A549 (cell line): ENCODE measurements around the gene TBX1. TPM values are rescaled to one million over a fixed set of nuclear protein-coding genes. Genes with fewer than 3 reads are reported as not detected.

Source experiments
- ATAC-seq, 2 experiments: fragments of 200-7000 bp in 1 of 2; fragments of >200 bp in 1 of 2; cut with Nextera tagmentation in 1 of 2; cut with Tn5 transposase in 1 of 2; 3 replicates each; pipeline versions ENCODE4 v1.8.0 to v1.9.1; 2018 to 2020; ENCODE audit warnings: mild to moderate bottlenecking in 1 of 2, moderate library complexity in 1 of 2
- CTCF ChIA-PET: fragments of 300-600 bp; sonication (Branson Sonifier 250); formaldehyde crosslinking; extraction: SDS; loops from one replicate; lab custom pipeline; 2021; ENCODE audit warnings: antibody characterized with exemption, inconsistent platforms; lab: Yijun Ruan, JAX
- POLR2A ChIA-PET: fragments of 350-600 bp; formaldehyde crosslinking; extraction: SDS; loops from one replicate; lab custom pipeline; 2021; ENCODE audit warnings: antibody characterized with exemption, inconsistent platforms; lab: Yijun Ruan, JAX
- DNase-seq, 2 experiments: peaks; one replicate each; pipeline versions ENCODE4 v3.0.0 to v3.0.0-alpha.2; 2011 to 2016; ENCODE audit warnings: low read depth in 1 of 2, low spot score in 1 of 2
- FAIRE-seq: peaks from 2 replicates; lab custom pipeline; 2011; peaks lifted over from hg19 to GRCh38; lab: Jason Lieb, UNC
- H3K27ac ChIP-seq, 2 experiments: fragments of >200 bp; sonication (Bioruptor Twin); formaldehyde crosslinking; 3 replicates each; pipeline ENCODE4 v1.5.1; 2016 to 2017
- H3K4me1 ChIP-seq: fragments of >200 bp; sonication (Bioruptor Twin); formaldehyde crosslinking; 3 replicates; pipeline ENCODE4 v1.6.1; 2016
- H3K4me2 ChIP-seq: fragments of >200 bp; sonication (Bioruptor Twin); formaldehyde crosslinking; 3 replicates; pipeline ENCODE4 v1.6.1; 2016
- H3K4me3 ChIP-seq: fragments of >200 bp; sonication (Bioruptor Twin); formaldehyde crosslinking; 3 replicates; pipeline ENCODE4 v1.5.1; 2016
- H3K9me3 ChIP-seq: fragments of >200 bp; sonication (Bioruptor Twin); formaldehyde crosslinking; 3 replicates; pipeline ENCODE4 v1.6.1; 2016
- ATOH8 ChIP-seq: fragments of 250-450 bp; sonication (Bioruptor Pico); IDR thresholded peaks from 2 replicates; pipeline ENCODE4 v1.5.0; 2020; ENCODE audit warnings: low read depth, mild to moderate bottlenecking, moderate library complexity
- BHLHE40 ChIP-seq: IDR thresholded peaks from 2 replicates; pipeline ENCODE4 v1.6.1; 2012; ENCODE audit warnings: low read depth, low read length, inconsistent platforms
- CBX8 ChIP-seq: fragments of 200-600 bp; sonication (generic); IDR thresholded peaks from 2 replicates; pipeline ENCODE4 v1.6.1; 2016
- CEBPB ChIP-seq, 2 experiments: fragments of >200 bp in 1 of 2; sonication (Bioruptor Twin) in 1 of 2; formaldehyde crosslinking in 1 of 2; IDR thresholded peaks; 2 replicates each; pipeline ENCODE4 v1.6.1; 2012 to 2016
- CHD2 ChIP-seq: fragments of 150-350 bp; IDR thresholded peaks from 2 replicates; pipeline ENCODE4 v1.6.1; 2014; ENCODE audit warnings: low read length; ENCODE audit not compliant: partially characterized antibody
- CHD4 ChIP-seq: fragments of 200-600 bp; sonication (generic); IDR thresholded peaks from 2 replicates; pipeline ENCODE4 v1.6.1; 2016; ENCODE audit warnings: antibody characterized with exemption, mild to moderate bottlenecking, borderline replicate concordance
- CTCF ChIP-seq: fragments of >200 bp; sonication (Bioruptor Twin); formaldehyde crosslinking; IDR thresholded peaks from 3 replicates; pipeline ENCODE4 v1.5.1; 2016
- EHF ChIP-seq: fragments of 250-450 bp; sonication (Bioruptor Pico); IDR thresholded peaks from 2 replicates; pipeline ENCODE4 v1.5.0; 2020; ENCODE audit warnings: mild to moderate bottlenecking
- EHMT2 ChIP-seq: fragments of 200-600 bp; sonication (generic); IDR thresholded peaks from 2 replicates; pipeline ENCODE4 v1.6.1; 2016; ENCODE audit warnings: antibody characterized with exemption, low read depth, mild to moderate bottlenecking, moderate library complexity
- FOSB ChIP-seq: fragments of 250-450 bp; sonication (Bioruptor Pico); IDR thresholded peaks from 2 replicates; pipeline ENCODE4 v1.5.0; 2020; ENCODE audit warnings: mild to moderate bottlenecking, moderate library complexity
- HDAC2 ChIP-seq: fragments of 200-600 bp; sonication (generic); IDR thresholded peaks from 2 replicates; pipeline ENCODE4 v1.6.1; 2016
- HMGXB4 ChIP-seq: fragments of 250-450 bp; sonication (Bioruptor Pico); IDR thresholded peaks from 2 replicates; pipeline ENCODE4 v1.5.0; 2021; ENCODE audit warnings: mild to moderate bottlenecking, moderate library complexity, borderline replicate concordance
- HOXB5 ChIP-seq: fragments of 250-450 bp; sonication (Bioruptor Pico); IDR thresholded peaks from 2 replicates; pipeline ENCODE4 v1.5.0; 2020; ENCODE audit warnings: mild to moderate bottlenecking, moderate library complexity
- JUN ChIP-seq, 2 experiments: fragments of >200 bp; sonication (Bioruptor Twin); formaldehyde crosslinking; IDR thresholded peaks; 2 replicates in 1 of 2; 3 replicates in 1 of 2; pipeline ENCODE4 v1.6.1; 2016 to 2017
- MAZ ChIP-seq: fragments of 150-350 bp; IDR thresholded peaks from 2 replicates; pipeline ENCODE4 v1.6.1; 2014; ENCODE audit warnings: antibody characterized with exemption, low read depth, low read length, borderline replicate concordance
- PBX3 ChIP-seq: IDR thresholded peaks from 2 replicates; pipeline ENCODE4 v1.6.1; 2012
- RAD21 ChIP-seq, 2 experiments: fragments of >200 bp in 1 of 2; sonication (Bioruptor Twin) in 1 of 2; formaldehyde crosslinking in 1 of 2; IDR thresholded peaks in 1 of 2; conservative IDR thresholded peaks in 1 of 2; 2 replicates in 1 of 2; 3 replicates in 1 of 2; pipeline ENCODE4 v1.6.1; 2012 to 2018; ENCODE audit warnings: inconsistent platforms in 1 of 2
- RCOR1 ChIP-seq: fragments of 150-350 bp; IDR thresholded peaks from 2 replicates; pipeline ENCODE4 v1.6.1; 2014; ENCODE audit warnings: antibody characterized with exemption, low read length, low read depth
- REST ChIP-seq: fragments of 200-600 bp; sonication (generic); IDR thresholded peaks from 2 replicates; pipeline ENCODE4 v1.6.1; 2016; ENCODE audit warnings: antibody characterized with exemption, mild to moderate bottlenecking, moderate library complexity
- RNF2 ChIP-seq: fragments of 200-600 bp; sonication (generic); IDR thresholded peaks from 2 replicates; pipeline ENCODE4 v1.6.1; 2016; ENCODE audit warnings: low read depth, mild to moderate bottlenecking, antibody characterized with exemption, moderate library complexity, borderline replicate concordance
- ZNF302 ChIP-seq: fragments of 250-450 bp; sonication (Bioruptor Pico); IDR thresholded peaks from 2 replicates; pipeline ENCODE4 v1.9.0; 2021; ENCODE audit warnings: inconsistent platforms, mild to moderate bottlenecking, moderate library complexity
- WGBS: methylation state at CpG from one replicate; pipeline ENCODE4 v1.1.6; 2017; ENCODE audit errors: missing lambda C conversion rate; 5-methylcytosine and 5-hydroxymethylcytosine counted together
- polyA plus RNA-seq, 4 experiments: library from polyadenylated mRNA; depleted of rRNA in 3 of 4; stranded (reverse); fragments of >200 nt; fragmentation: RNase III in 1 of 4; extraction: RNeasy Plus Mini Kit Qiagen cat#74134 plus additional on column Dnase treatment in 1 of 4; gene quantifications; 2 replicates in 3 of 4; 3 replicates in 1 of 4; pipeline ENCODE4 v1.2.3, GENCODE V29; 2011 to 2017

The TBX1 gene
- polyA plus RNA-seq, 2 of the 4 experiments (the other 2 are of a cell fraction), result 0.30 to 2.8 TPM

DNA sequence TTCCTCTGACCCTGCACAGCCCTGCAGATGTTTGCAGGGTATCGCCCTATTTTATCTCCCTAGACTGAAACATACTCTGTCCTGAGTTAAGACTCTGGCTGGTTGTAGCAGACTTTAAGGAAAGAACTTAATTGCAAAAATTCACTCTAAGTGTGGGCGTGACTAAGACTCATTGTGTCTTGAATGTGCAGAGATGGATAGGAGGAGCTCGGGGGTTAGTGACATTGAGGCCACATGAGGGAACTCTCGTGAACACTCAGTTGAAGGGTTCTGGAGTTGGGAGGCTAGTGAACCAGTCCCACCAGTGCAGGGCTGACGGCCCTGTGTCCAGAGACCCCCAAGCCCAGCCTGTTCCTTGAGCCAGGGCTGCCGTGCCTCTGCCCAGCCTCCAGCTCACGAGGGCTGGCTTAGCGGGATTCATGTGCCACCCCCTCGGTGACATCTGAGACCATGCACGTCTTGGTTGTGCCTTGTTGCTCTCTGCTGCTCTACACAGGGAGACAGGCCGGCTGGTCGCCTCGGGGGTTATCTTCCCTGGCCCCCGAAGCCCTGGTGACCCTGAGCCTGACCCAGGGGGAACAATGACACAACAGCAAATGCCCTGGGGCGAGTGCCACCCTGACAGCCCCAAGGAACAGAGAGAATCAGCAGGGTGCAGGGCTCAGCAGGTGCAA lies 11.4 kb upstream of the TBX1 start:
- Histone ChIP-seq H3K4me1 (peaks cover 18% of the 10 kb centered on the region), H3K9me3 (no peaks in the 10 kb centered on the region), H3K4me2 (no peak overlapping the region), H3K4me3 (no peak overlapping the region), H3K27ac (no peak overlapping the region)
- FAIRE-seq (no peak), ATAC-seq (no peak), DNase-seq (no peak)
- ChIA-PET POLR2A (no interaction called here), CTCF (interaction anchor here (4.7 to 11.1 kb wide), 2 partner anchors 8 to 18 kb away, joined by 32 to 86 read pairs; no protein-coding TSS in a partner anchor)
- WGBS, result 75% methylated on average over 12 of the region's 15 CpGs
- TF ChIP-seq RCOR1, result no peak
- TF ChIP-seq JUN (IDR thresholded peaks at IDR 0.05), result no peak
- TF ChIP-seq RNF2, result no peak
- TF ChIP-seq CHD2, result no peak
- no peak for TF ChIP-seq HDAC2
- no peak for TF ChIP-seq RAD21 (conservative IDR thresholded peaks at IDR 0.05 in 1 of 2, IDR thresholded peaks at IDR 0.05 in 1 of 2)
- no peak for TF ChIP-seq EHMT2
- TF ChIP-seq EHF (CRISPR knock-in tag), result no peak
- TF ChIP-seq CBX8, result no peak

DNA sequence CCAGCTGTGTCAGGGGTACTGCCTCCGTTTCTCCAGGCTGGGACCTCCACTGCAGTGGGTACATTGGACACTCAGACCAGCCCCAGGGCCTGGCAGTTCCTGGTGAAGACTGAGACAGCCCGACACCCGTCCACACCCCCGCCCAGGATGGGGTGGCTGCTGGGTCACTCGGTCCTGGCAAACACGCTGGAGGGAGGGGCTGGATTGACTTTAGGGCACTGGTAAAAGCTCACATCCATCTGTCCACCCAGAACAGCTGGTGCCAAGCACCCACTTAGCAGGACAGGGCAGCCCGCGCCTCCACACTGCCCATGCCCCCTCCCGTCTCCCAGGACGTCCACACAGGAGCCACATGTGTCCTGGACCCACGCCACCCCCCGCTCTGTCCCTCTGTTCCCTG lies 10.7 kb upstream of the TBX1 start:
- POLR2A ChIA-PET, result no interaction called here
- no peak for ATAC-seq
- no peak for FAIRE-seq
- Histone ChIP-seq H3K4me3 (no peak overlapping the region), H3K27ac (peak overlapping the region in 1 of 2 experiments; percentile 82; a peak in 2 of 6 replicates), H3K4me1 (peaks cover 18% of the 10 kb centered on the region), H3K9me3 (no peaks in the 10 kb centered on the region), H3K4me2 (no peak overlapping the region)
- CTCF ChIA-PET, result interaction anchor here (0.6 to 6.0 kb wide), 2 partner anchors 19 to 51 kb away, joined by 3 to 44 read pairs; no protein-coding TSS in a partner anchor
- TF ChIP-seq MAZ (no peak), CHD4 (no peak), BHLHE40 (no peak), PBX3 (no peak), FOSB (CRISPR knock-in tag) (no peak), CEBPB (IDR thresholded peaks at IDR 0.05) (no peak), HOXB5 (CRISPR knock-in tag) (no peak), JUN (IDR thresholded peaks at IDR 0.05) (no peak), CTCF (no peak), ATOH8 (CRISPR knock-in tag) (no peak), REST (no peak), ZNF302 (CRISPR knock-in tag) (no peak), HMGXB4 (CRISPR knock-in tag) (no peak), RNF2 (no peak)
- no peak for DNase-seq
- WGBS, result 100% methylated on average over 1 of the region's 12 CpGs
